Activated naive CD4-positive, alpha-beta T cell treated with anti-CD3 and anti-CD28 coated beads, Interleukin-2, amount 50 U/mL, for 16 hours (primary cell): Measurements from ENCODE around the gene SHISA7.

Experiments used
- DNase-seq: peaks from one replicate; pipeline ENCODE4 v3.0.0-alpha.2; 2020

Gene SHISA7

DNA sequence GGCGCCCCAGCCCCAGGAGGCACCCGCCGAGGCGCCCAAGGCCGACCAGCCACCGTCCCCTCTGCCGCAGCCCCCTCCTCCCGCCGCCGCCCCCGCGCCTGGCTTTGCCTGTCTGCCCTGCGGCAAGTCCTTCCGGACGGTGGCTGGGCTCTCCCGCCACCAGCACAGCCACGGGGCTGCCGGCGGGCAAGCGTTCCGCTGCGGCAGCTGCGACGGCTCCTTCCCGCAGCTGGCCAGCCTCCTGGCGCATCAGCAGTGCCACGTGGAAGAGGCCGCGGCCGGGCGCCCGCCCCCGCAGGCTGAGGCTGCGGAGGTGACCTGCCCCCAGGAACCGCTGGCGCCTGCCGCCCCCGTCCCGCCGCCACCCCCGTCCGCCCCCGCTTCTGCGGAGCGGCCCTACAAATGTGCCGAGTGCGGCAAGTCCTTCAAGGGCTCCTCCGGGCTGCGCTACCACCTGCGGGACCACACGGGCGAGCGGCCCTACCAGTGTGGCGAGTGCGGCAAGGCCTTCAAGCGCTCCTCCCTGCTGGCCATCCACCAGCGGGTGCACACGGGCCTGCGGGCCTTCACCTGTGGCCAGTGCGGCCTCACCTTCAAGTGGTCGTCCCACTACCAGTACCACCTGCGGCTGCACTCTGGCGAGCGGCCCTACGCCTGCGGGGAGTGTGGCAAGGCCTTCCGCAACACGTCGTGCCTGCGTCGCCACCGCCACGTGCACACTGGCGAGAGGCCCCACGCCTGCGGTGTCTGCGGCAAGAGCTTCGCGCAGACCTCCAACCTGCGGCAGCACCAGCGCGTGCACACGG is 39.3 kb upstream of the SHISA7 start:
- DNase-seq = no peak

DNA sequence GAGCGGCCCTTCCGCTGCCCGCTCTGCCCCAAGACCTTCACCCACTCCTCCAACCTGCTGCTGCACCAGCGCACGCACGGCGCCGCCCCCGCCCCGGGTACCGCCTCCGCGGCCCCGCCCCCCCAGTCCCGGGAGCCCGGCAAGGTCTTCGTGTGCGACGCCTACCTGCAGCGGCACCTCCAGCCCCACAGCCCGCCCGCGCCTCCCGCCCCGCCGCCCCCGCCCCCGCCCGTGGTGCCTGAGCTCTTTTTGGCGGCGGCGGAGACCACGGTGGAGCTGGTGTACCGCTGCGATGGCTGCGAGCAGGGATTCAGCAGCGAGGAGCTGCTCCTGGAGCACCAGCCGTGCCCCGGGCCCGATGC is 38.7 kb upstream of the SHISA7 start:
- no peak for DNase-seq

- no peak for DNase-seq
Observed at GRCh38 chr19:55481148-55481793, 38.2 kb upstream of the SHISA7 start.

DNA sequence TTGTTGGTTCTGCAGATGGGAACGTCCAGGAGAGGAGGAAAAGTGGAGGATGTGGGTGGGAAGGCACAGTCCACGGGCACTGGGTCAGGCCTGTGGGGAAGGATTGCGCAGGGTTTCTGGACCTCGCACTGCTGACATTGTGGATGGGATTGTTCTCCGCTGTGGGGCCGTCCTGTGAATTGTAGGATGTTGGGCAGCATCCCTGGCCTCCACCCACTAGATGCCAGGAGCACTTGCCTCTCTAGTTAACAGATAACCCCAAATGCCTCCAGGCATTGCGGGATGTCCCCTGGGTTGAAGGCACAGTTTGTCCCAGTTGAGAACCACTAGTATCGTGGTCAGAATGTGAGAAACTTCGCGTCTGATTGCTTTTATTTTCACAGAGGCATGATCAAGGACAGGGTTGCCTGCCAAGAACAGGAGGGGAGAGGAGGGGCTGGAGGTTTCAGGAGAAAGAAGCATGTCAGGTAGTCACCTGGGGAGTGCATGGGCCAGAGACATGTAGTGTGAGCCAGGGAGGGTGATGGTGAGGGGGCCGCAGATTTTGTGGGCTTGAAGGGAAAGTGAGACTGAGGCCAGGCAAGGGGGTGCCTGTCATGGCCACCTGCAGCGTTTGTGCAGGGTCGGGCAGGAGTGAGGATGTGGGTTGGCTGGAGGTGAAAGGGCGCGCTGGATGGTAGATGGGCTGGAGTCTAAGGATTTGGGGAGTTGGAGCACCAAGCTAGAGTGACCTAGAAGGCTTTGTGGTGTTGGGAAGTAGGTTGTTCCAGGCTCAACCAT is 36.5 kb upstream of the SHISA7 start:
- no peak for DNase-seq

GRCh38 chr19:55479045-55479444 is 35.9 kb upstream of the SHISA7 start:
- no peak for DNase-seq

DNA sequence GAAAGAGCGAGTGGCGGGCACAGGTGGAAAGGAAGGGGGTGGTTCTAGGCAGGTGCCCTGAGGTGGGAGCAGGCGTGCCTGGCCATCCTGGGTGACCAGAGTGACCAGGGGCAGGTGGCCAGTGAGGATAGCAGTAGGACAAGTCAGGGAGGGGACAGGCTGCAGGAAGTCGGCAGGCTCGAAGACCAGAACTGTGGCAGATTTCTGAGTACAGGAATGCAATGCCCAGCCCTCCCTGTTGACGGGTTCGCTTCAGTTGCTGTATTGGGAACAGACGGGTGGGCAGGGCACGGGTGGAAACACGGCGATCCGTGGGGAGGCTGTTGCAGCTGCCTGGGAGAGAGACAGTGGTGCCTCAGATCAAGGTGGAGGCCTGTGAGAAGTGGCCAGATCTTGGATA is 35.3 kb upstream of the SHISA7 start:
- no peak for DNase-seq

DNA sequence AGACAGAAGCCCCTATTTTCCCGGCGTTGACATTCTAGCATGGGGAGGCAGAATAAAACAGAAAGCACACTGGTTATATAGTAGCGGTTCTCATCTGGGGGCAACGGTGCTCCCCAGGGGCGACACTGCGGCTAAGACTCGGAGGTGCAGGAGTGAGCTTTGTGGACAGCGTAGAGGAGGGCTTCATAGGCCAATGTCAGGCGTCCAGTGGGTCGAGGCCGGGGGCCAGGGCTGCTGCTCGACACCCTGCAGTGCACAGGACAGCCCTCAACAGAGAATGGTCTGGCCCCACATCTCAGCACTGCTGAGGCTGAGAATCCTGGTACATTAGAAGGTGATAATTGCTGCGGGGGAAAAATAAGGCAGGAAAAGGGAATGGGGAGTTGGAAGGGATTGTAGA is 34.8 kb upstream of the SHISA7 start:
- no peak for DNase-seq

- peak; percentile 99 for DNase-seq
Observed at GRCh38 chr19:55476100-55476775, 33.1 kb upstream of the SHISA7 start, which contains the start of gene ZNF628. ZNF628 (plus strand) TSS chr19:55476617; CDS start chr19:55479911, 3,294 bp downstream.

DNA sequence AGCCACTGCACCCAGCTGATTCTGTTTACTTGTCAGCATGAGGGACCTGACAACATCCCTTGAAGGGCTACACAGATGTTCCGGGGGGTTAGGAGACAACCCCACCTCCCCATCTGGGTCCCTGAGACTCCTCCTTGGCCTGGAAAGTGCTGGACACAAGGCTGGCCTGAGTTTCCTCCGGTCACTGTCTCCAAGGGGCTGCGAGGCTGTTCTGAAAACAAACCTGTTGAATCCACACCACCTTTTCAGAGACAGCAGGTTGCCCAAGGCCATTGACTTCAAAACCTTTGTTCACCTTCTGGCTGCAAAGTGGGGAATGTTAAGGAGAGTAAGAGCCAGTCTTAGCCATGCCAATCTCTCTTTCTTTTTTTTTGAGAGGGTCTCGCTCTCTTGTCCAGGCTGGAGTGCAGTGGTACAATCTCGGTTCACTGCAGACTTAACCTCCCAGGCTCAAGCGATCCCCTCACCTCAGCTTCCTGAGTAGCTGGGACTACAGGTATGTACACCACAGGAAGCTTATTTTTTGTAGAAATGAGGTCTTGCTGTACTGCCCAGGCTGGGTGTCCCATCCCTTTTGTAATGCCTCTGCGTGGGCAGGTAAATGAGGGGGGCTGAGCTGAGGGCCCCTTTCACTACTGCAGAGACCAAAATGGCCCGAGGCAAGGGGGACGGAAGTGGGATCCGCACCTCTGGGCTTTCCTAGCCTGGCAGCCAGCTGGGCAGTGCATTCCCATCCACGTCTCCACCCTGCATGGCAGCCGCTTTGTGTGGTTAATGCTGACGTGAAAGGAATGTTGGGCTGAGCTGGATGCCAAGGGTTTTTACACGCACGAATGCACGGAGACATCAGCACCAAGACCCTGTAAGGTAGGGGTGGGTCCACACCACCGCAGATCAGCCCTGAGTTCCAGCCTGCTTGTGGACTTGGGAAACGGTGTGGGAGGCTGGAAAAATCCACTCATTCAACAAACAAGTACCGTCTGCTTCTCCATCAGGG is 31.5 kb upstream of the SHISA7 start:
- no peak for DNase-seq

GRCh38 chr19:55473225-55474012 is 30.3 kb upstream of the SHISA7 start:
- no peak for DNase-seq

GRCh38 chr19:55472463-55472862 is 29.4 kb upstream of the SHISA7 start:
- DNase-seq = no peak

DNA sequence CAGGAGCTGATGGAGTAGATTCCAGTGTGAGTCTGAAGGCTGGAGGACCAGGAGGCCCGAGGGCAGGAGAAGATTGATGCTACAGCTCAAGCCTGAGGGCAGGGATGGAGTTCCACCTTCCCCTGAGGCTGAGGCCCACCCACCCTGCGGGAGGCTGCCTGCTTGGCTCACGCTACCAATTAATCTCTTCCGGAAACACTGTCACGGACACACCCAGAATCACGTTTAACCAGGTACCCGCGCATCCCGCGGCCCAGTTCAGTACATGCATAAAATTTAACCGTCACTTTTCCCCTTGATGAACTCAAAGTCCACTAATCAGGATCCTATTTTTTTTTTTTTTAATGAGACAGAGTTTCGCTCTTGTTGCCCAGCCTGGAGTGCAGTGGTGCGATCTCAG is 28.2 kb upstream of the SHISA7 start:
- DNase-seq = no peak

GRCh38 chr19:55468054-55468393 is 24.9 kb upstream of the SHISA7 start:
- DNase-seq = no peak

DNA sequence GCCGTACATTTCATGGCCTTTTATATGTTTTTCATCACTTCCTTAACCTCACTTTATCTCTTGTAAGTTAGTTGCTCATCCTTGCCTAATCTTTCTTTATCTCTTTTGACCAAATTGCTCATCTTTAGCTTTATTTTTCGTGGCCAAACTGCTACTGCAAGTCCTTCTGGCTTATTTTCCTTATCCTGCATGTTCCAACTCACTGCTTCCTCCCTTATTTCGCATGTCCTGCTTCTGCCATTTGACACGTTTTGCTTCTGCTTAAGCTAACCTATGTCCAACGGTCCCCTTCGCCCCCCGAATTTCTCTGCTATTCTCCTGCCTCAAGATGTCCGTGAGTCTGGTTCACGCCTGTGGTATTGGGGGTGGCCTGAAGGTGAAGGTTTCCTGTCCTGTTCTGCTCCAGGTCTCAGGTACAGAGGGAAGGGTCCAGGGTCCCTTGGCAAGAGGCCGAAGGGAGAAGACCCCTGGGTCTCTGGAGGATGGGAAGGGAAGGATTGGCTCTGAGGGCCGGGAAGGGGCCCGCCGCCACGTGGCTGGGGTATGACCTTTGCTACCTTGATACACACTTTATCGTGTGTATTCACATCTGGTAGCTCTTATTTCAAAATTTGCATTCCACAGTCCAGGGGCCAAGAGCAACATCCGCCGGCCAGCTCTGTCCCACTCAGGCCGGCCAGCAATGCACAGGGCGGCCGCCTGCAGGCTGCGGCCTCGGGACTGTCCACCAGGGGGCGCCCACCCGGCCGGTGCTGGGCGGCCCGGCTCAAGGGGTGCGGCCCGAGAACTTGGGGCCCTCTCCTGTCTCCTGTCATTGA is 24.3 kb upstream of the SHISA7 start:
- peak; percentile 64 for DNase-seq

GRCh38 chr19:55466241-55466614 is 23.1 kb upstream of the SHISA7 start:
- DNase-seq = no peak

DNA sequence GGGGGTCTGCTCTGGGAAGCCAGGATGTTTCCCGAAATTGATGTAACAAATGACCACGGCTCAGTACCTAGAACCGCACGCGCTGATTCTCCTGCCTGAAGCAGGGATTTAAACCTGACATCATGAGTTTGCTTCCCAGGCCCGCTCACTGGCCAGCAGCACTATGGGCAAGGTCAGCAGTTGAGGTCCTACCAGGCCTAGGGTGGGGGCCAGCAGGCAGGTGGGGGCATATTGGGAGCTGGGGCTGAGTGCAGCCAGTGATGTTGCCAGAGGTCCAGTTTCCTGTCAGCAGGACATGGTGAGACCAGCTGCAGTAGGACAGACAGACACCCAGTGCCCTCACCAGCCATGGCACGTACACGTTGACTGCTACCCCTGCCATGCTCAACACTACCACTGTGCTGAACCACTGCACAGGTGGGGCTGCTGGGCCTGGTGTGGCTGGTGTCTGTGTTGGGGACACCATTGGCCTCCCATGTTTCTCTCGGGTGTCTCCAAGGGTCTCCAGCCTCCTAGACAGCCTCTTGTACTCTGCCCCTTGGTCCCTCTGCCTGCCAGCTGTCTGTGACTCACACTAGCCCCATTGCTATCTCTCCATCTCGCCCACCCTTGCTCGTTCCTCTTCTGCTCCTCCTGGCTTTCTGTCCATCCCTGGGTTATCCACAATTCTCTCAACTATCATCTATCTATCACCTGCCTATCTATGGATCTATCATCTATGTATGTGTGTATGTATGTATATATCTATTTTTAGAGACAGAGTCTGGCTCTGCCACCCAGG is 22.6 kb upstream of the SHISA7 start:
- DNase-seq = no peak

DNA sequence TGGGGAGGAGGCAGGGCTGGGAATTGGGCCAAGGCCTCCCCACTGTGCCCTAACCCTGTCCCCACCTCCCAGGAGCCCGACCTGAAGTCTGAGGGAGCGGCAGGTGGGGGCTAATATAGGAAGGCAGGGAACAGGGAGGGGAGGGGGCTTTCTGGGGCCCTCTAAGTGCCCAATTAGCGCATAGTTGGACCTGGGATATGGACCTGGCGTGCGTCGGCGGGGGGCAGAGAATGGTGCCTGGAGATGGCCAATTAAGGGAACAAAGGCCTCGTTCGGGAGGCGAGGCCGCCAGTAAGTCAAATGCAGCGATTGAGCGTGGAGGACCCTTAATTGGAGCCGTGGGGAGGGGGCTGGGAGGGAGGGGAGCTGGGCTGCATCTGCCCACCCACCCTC is 21.6 kb upstream of the SHISA7 start, which contains the start of gene C19orf85:
TSS of gene C19orf85 (minus strand) at position 90 of the 393 bp plus-strand sequence. CDS start 197 bp downstream, outside the sequence.
- no peak for DNase-seq

DNA sequence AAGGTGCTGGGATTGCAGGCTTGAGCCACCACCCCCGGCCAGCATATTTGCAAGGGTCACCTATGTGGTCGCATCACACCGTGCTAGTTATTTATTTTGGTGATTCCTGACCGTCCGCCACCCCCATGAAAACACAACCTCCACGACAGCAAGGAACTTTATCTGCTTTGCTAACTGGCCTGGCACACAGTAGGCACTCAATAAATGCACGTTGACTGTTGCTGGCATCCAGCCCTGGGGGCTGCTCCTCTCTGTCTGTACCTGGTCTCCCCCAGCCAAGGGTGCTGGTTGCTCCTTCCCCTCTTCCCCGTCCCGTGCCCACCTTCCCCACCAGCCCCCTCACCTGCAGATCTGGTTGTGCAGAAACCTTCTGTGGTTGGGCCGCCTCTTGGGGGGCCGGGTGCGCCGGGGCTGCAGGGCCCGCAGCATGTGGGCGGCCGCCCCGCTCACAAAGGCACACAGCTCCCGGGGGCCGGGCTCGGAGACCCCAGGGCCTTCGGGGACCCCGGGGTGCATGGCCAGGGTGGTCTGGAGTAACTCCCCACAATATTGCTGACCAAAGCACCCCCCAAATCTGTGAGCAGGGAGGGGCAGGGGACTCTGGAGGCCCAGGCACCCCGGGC is 21.1 kb upstream of the SHISA7 start:
- DNase-seq = no peak

DNA sequence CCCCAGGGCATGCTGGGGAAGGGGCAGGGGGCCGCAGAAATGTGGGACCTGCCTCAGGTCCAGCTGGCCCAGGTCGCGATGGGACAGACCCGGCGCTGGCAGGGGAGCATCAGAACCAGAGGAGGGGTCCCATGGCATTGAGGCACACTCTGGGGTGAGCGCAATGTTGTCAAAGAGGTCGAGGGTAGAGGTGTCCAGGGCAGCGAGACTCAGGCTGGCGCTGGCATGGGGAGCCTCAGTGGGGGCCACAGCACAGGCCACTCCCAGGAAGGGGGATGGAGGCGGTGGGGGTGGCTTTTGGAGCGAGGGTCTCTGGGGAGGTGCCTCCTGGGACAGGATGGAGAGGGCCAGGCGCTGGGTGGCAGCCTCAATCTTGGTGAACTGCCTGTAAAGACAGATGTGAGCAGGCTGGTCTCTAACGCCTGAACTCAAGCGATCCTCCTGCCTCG is 20.5 kb upstream of the SHISA7 start:
- no peak for DNase-seq
